ENCODE data around the gene DENND1A. TPM values are rescaled to one million over a fixed set of nuclear protein-coding genes. Genes with fewer than 3 reads are reported as not detected.

Gene DENND1A
- total and polyA plus RNA-seq, 4 donors: 13.4 to 30.5 (median 28.3) TPM

DNA sequence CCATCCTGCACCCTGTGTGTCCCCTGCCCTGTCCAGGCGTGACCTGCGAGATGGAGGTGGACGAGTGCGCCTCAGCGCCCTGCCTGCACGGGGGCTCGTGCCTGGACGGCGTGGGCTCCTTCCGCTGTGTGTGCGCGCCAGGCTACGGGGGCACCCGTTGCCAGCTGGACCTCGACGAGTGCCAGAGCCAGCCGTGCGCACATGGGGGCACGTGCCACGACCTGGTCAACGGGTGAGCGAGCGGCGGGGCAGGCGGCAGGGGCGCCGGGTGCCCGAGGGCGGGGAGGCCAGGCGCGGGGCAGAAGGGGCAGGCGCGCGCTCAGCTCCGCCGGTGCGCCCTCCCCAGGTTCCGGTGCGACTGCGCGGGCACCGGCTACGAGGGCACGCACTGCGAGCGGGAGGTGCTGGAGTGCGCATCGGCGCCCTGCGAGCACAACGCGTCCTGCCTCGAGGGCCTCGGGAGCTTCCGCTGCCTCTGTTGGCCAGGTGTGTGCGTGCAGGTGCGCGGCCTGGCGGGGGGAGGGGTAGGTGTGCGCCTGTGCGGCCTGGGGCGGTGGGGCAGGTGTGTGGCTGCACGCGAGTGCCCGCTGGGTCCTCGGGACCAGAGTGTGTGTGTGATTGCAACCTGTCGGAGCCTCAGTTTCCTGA lies 563.9 kb downstream of the DENND1A start:
- H3K36me3 ChIP-seq (ENCODE audit: control insufficient read depth, insufficient read depth, low read length): peaks cover 65% of the 10 kb centered on the region
- H3K9me3 ChIP-seq (ENCODE audit: control insufficient read depth, insufficient read depth, low read length): no peaks in the 10 kb centered on the region
- no peak overlapping the region for H3K27ac ChIP-seq (ENCODE audit: low read depth, low read length)
- DNase-seq (ENCODE audit: low read depth in 4 of 6, low spot score in 6 of 6): no peak
- no peak overlapping the region for H3K4me3 ChIP-seq (ENCODE audit: low read depth, low read length)
- no peaks in the 10 kb centered on the region for H3K27me3 ChIP-seq (ENCODE audit: control insufficient read depth, insufficient read depth, low read length)
- 78% methylated on average over 66 of the region's 67 CpGs for WGBS (ENCODE audit: insufficient coverage)
- peaks cover 31% of the 10 kb centered on the region for H3K4me1 ChIP-seq (ENCODE audit: control insufficient read depth, insufficient read depth, low read length)

DNA sequence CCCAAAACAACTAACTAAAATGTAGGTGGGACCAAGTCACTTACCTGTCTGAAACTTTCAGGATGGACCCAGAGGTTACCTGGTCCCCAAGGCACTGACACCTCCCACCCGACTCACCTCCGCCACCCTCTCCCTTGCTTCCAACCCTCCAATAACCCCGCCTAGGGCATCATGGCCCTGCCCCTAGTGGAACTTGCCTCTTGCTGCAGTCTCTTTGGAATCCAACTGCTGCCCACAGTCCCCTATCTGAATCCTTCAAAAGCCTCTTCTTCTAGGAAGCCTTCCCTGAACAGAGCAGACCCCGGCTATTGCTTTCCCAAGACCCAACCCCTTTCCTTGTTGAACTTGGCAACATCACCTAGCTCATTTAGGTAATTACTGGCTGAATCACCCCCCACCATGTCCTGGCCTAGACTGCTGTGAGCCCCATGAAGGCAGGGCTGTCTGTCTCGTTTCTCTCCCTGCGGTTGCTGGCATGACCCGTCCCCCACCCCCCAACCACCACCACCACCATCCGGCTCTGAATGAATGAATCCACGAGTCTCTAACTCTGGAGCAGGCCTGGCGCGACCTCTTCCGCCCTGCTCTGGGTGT lies 564.5 kb downstream of the DENND1A start:
- Histone ChIP-seq H3K4me3 (ENCODE audit: low read depth, low read length) (no peak overlapping the region), H3K27ac (ENCODE audit: low read depth, low read length) (no peak overlapping the region), H3K27me3 (ENCODE audit: control insufficient read depth, insufficient read depth, low read length) (no peaks in the 10 kb centered on the region), H3K9me3 (ENCODE audit: control insufficient read depth, insufficient read depth, low read length) (no peaks in the 10 kb centered on the region), H3K4me1 (ENCODE audit: control insufficient read depth, insufficient read depth, low read length) (peaks cover 38% of the 10 kb centered on the region), H3K36me3 (ENCODE audit: control insufficient read depth, insufficient read depth, low read length) (peaks cover 59% of the 10 kb centered on the region)
- no peak for DNase-seq (ENCODE audit: low read depth in 4 of 6, low spot score in 6 of 6)
- WGBS (ENCODE audit: insufficient coverage): 73% methylated on average over 12 of the region's 12 CpGs

DNA sequence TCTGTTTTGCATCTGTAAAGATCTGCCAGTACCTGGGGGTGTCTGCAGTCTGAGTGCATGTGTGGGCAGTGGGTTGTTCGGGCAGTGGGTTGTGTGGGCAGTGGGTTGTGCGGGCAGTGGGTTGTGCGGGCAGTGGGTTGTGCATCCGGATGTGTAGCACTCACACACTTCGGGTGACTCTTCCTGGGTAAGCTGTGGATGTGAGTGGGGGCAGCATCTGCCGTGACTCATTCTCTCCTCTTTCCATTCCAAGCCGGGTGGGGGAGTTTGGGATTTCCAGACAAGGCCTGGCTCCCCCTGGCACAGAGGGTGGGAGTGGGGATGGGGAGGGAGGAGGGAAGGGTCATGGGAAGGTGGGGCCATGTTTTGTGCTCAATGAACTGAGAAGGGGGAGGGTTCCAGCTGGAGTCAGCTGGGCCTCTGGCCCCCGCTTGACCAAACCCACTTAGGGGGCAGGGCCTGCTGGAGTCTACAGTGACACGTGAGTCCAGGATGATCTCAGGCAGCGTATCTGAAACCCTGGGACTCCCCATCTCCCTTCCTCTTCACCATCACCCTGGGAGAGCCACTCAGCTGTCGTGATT lies 565.6 kb downstream of the DENND1A start:
- peaks cover 56% of the 10 kb centered on the region for H3K36me3 ChIP-seq (ENCODE audit: control insufficient read depth, insufficient read depth, low read length)
- no peak overlapping the region for H3K4me3 ChIP-seq (ENCODE audit: low read depth, low read length)
- H3K27me3 ChIP-seq (ENCODE audit: control insufficient read depth, insufficient read depth, low read length): no peaks in the 10 kb centered on the region
- WGBS (ENCODE audit: insufficient coverage): 58% methylated on average over 9 of the region's 11 CpGs
- peaks cover 48% of the 10 kb centered on the region for H3K4me1 ChIP-seq (ENCODE audit: control insufficient read depth, insufficient read depth, low read length)
- DNase-seq (ENCODE audit: low read depth in 4 of 6, low spot score in 6 of 6): no peak
- no peak overlapping the region for H3K27ac ChIP-seq (ENCODE audit: low read depth, low read length)
- no peaks in the 10 kb centered on the region for H3K9me3 ChIP-seq (ENCODE audit: control insufficient read depth, insufficient read depth, low read length)

DNA sequence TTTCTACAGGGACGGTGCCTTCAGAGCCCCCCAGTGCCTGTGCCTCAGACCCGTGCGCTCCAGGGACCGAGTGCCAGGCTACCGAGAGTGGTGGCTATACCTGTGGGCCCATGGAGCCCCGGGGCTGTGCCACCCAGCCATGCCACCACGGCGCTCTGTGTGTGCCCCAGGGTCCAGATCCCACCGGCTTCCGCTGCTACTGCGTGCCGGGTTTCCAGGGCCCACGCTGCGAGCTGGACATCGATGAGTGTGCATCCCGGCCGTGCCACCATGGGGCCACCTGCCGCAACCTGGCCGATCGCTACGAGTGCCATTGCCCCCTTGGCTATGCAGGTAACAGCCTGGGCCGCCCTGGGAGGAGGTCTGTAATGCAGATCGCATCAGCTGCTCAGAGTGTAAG lies 567.1 kb downstream of the DENND1A start:
- Histone ChIP-seq H3K9me3 (ENCODE audit: control insufficient read depth, insufficient read depth, low read length) (no peaks in the 10 kb centered on the region), H3K27ac (ENCODE audit: low read depth, low read length) (no peak overlapping the region), H3K4me3 (ENCODE audit: low read depth, low read length) (no peak overlapping the region), H3K36me3 (ENCODE audit: control insufficient read depth, insufficient read depth, low read length) (peaks cover 44% of the 10 kb centered on the region), H3K27me3 (ENCODE audit: control insufficient read depth, insufficient read depth, low read length) (no peaks in the 10 kb centered on the region), H3K4me1 (ENCODE audit: control insufficient read depth, insufficient read depth, low read length) (peaks cover 58% of the 10 kb centered on the region)
- 90% methylated on average over 23 of the region's 23 CpGs for WGBS (ENCODE audit: insufficient coverage)
- DNase-seq (ENCODE audit: low read depth in 4 of 6, low spot score in 6 of 6): no peak

DNA sequence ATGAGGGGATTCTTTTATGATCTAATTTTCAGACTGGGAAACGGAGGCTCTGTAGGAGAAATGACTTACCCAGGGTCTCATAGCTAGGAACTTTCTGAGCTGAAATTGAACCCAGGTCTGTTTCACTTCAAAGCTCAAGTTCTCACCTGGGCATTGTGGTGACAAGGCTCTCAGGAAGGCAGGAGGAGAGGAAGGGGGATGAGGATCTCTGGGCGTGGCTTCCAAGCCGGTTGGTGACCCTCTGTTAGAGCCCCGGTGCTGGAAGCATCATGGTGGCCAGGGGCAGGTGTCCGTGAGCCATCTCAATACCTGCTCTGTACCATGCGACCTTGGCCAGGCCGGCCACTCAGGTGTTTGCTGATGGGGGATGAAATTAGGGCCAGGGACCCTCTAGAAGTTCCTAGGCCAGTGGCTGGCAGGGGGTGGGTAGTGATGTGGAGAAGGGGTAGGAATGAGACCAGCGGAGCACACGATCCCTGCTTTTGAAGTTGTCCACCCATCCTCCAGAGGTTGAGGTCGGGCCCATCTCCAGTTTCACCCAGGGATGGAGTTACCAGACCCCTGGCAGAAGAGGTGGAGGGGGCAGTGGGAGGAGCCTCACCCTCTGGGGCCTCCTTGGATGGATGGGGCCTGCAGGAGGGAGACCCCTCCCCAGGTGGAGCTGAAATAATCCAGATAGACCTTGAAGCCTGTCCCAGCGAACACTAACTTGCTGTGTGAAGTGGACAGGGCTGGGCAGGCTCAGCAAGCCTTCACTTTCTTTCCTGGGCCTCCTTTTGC lies 568.0 kb downstream of the DENND1A start:
- Histone ChIP-seq H3K36me3 (ENCODE audit: control insufficient read depth, insufficient read depth, low read length) (peaks cover 35% of the 10 kb centered on the region), H3K9me3 (ENCODE audit: control insufficient read depth, insufficient read depth, low read length) (no peaks in the 10 kb centered on the region), H3K27ac (ENCODE audit: low read depth, low read length) (no peak overlapping the region), H3K4me3 (ENCODE audit: low read depth, low read length) (no peak overlapping the region), H3K27me3 (ENCODE audit: control insufficient read depth, insufficient read depth, low read length) (no peaks in the 10 kb centered on the region), H3K4me1 (ENCODE audit: control insufficient read depth, insufficient read depth, low read length) (peaks cover 68% of the 10 kb centered on the region)
- WGBS (ENCODE audit: insufficient coverage): 63% methylated on average over 11 of the region's 11 CpGs
- no peak for DNase-seq (ENCODE audit: low read depth in 4 of 6, low spot score in 6 of 6)

DNA sequence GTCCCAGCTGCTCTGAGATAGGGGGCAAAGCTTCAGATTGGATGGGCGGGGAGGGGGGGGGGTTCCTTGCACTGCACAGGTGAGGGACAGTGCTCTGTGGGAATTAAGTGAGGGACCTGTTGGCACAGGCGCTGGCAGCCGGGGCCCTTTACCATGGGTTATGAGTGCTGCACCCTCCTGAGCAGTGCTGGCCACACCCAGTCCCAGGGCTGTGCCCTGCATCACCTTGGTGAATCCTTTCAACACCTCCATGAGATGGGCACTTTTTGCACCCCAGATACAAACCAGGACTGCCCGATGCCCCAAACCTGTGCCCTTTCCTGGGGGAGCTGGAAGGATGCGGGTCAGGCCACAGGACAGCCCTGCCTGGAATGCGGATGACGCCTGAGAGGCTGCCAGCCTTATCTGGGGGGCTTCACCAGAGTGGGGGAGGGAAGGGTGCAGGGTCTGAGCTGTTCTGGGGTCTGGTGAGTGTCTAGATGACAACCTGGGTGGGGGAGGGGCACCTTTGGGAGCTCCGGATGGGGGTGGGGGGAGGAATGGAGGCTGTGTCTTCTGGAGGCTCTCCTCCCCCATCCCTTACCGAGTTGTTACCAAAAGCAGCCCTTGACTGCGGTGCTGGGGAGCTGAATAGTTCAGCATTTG lies 568.7 kb downstream of the DENND1A start:
- WGBS (ENCODE audit: insufficient coverage): 74% methylated on average over 8 of the region's 10 CpGs
- no peak for DNase-seq (ENCODE audit: low read depth in 4 of 6, low spot score in 6 of 6)
- Histone ChIP-seq H3K27ac (ENCODE audit: low read depth, low read length) (no peak overlapping the region), H3K9me3 (ENCODE audit: control insufficient read depth, insufficient read depth, low read length) (no peaks in the 10 kb centered on the region), H3K4me3 (ENCODE audit: low read depth, low read length) (no peak overlapping the region), H3K27me3 (ENCODE audit: control insufficient read depth, insufficient read depth, low read length) (no peaks in the 10 kb centered on the region), H3K36me3 (ENCODE audit: control insufficient read depth, insufficient read depth, low read length) (peaks cover 30% of the 10 kb centered on the region), H3K4me1 (ENCODE audit: control insufficient read depth, insufficient read depth, low read length) (peaks cover 75% of the 10 kb centered on the region)

DNA sequence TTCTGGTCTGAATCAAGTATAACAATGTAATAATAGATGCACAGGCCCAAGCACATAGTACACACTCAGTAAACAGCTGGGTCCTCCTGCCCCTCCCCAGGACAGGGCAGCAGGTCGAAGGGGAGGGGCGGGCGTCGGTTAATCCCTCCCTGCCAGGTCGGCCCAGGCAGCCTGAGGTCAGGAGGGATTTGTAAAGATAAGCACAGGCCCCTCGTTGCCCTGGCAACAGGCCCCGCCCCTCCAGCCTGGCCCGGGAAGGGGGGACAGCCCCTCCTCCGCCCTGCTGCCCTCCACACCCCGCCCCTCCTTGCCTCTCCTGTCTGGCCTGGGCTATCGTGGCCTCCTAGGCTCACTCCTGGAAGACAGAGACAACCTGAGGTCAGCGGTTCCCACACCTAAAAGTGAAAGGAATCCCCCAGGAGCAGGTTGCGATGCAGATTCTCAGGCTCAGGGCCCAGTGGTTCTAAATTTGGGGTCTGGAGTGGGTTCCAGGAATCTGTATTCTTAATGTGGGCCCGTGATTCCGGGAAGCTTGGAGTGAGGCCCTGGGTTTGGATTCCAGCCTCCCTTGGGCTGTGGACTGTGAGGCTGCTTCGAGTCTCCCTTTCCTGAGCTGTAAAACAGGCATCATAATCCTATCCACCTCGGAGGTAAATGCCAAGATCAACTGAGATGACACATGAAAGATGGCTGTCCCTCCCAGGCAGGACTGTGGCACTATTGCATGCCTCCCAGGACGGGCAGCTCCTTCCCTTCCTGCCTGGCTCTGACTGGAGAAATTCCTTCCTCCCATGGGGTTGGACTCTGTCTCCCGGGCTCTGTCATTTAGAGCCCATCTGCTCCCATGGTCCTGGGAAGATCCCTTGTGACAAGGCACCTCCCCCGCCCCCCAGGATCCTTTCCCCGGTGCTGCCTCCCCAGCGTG lies 569.5 kb downstream of the DENND1A start:
- no peaks in the 10 kb centered on the region for H3K27me3 ChIP-seq (ENCODE audit: control insufficient read depth, insufficient read depth, low read length)
- peaks cover 83% of the 10 kb centered on the region for H3K4me1 ChIP-seq (ENCODE audit: control insufficient read depth, insufficient read depth, low read length)
- no peak overlapping the region for H3K4me3 ChIP-seq (ENCODE audit: low read depth, low read length)
- peaks cover 22% of the 10 kb centered on the region for H3K36me3 ChIP-seq (ENCODE audit: control insufficient read depth, insufficient read depth, low read length)
- WGBS (ENCODE audit: insufficient coverage): 18% methylated on average over 16 of the region's 22 CpGs
- DNase-seq (ENCODE audit: low read depth in 4 of 6, low spot score in 6 of 6): peak in 2 of 6 donors; percentile 52 to 70
- peak overlapping the region; percentile 40 for H3K27ac ChIP-seq (ENCODE audit: low read depth, low read length)
- H3K9me3 ChIP-seq (ENCODE audit: control insufficient read depth, insufficient read depth, low read length): no peaks in the 10 kb centered on the region

DNA sequence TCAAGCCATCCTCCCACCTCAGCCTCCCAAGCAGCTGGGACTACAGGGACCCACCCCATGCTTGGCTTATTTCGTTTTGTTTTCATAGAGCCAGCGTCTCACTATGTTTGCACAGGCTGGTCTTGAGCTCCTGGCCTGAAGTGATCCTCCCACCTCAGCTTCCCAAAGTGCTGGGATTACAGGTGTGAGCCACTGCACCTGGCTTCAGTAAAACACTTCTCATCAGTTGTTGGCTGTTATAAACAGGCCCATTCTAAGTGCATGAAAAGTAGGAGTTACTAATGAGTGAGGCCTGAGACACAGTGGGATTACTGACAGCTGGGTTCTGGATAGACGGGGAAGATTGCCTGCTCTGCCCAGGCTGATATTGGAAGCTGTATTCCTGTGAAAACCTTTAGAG lies 570.4 kb downstream of the DENND1A start:
- 48% methylated on average over 3 of the region's 3 CpGs for WGBS (ENCODE audit: insufficient coverage)
- peaks cover 87% of the 10 kb centered on the region for H3K4me1 ChIP-seq (ENCODE audit: control insufficient read depth, insufficient read depth, low read length)

More for the DNA sequence above, 570.4 kb downstream of the DENND1A start:
- Histone ChIP-seq H3K27ac (ENCODE audit: low read depth, low read length) (peak overlapping the region; percentile 40), H3K36me3 (ENCODE audit: control insufficient read depth, insufficient read depth, low read length) (peaks cover 20% of the 10 kb centered on the region), H3K4me3 (ENCODE audit: low read depth, low read length) (no peak overlapping the region), H3K27me3 (ENCODE audit: control insufficient read depth, insufficient read depth, low read length) (no peaks in the 10 kb centered on the region), H3K9me3 (ENCODE audit: control insufficient read depth, insufficient read depth, low read length) (no peaks in the 10 kb centered on the region)
- peak in 1 of 6 donors; percentile 2 for DNase-seq (ENCODE audit: low read depth in 4 of 6, low spot score in 6 of 6)

All from spinal cord (tissue), 10 donors.